NCI-H1694 (cell line): ENCODE data around the gene KIF26B.

Source experiments
- DNase-seq: peaks from one replicate; lab custom pipeline; 2025; lab: John Stamatoyannopoulos, UW

Gene KIF26B

DNA sequence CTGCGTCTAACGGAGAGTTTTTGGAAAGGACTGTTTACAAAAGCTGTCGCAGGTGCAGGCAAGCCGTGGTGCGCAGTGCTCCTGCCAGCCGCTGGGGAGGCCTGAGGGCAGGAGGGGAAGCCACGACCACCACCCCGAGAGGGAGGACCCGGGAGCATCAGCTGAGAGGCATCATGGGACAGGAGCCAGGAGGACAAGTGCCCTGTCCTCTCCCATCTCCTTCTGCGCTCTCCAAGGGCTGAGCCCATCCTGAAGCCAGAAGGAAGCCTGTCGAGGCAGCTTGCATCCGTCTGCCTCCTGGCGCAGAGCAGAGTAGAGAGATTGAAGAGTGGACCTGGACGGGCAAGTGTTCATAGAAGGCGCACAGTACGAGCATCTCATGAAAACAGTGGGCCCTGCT is 310.9 kb downstream of the KIF26B start:
- no peak for DNase-seq

DNA sequence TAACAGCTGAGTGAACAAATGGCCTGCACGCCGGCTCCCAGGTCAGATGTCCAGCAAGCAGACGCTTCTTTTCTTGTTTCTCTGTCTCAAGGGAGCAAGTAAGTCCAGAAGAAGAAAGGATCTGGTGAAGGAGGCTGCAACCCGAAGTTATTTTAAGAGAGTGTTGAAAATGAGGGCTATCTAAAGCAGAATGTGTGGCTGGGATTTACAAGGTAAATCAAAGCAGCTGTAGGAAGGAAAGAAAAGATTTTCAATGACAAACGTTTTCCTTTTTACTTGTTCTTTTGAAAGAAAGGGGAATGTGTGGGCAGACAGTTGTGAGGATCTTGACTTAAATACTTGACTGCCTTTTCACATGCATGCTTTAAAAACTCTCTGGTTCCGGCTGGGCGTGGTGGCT is 311.5 kb downstream of the KIF26B start:
- DNase-seq: no peak

DNA sequence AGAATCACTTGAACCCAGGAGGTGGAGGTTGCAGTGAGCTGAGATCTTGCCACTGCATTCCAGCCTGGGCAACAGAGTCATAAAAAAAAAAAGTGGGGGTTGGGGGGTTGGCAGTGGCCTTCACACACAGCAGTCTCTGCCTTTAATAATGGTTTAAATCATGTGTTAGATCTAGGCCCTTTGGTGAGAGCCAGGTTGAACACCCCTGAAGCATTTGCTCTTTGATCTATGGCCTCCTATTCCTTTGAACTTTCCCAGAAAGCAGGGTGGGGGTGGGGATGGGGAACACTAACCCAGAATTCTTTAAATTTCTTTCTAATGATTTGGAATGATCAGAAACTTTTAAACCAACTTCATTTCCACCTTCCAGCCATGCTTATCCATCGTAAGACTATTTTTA is 313.0 kb downstream of the KIF26B start:
- no peak for DNase-seq

DNA sequence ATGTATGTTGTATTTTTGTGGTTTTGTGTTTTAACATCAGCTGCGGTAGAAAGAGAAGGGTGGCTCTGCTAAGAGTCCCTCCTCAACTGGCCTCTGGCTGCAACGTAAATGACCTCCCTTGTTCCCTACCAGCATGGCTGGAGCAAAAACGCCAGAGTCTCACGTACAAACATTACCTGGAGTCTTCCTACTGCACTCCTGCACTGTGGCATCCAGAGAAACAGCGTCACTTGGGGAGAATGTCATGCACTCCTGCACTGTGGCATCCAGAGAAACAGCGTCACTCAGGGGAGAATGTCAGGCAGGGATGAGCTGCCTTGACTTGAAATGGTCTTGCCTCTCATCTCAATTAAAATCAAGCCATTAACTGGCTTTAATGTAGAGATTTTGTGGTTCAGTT is 314.2 kb downstream of the KIF26B start:
- no peak for DNase-seq

DNA sequence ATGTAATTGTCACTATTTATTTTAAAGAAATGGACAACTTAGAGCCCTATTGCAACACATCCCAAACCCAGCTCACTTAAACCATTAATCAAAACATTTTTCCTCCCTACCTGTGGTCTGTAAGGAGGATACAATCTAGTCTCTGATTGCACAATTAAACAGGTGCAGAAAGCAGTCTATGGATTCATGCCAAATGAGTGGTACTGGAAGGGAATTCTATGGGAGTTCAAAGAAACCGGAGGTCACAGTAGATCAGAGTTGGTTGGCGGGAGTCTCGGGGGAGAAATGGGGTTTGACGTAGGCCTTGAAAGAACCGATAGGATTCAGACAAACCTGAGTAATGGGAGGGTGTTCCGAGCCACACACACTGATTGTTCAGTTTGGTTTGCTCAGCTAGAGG is 314.9 kb downstream of the KIF26B start:
- no peak for DNase-seq

DNA sequence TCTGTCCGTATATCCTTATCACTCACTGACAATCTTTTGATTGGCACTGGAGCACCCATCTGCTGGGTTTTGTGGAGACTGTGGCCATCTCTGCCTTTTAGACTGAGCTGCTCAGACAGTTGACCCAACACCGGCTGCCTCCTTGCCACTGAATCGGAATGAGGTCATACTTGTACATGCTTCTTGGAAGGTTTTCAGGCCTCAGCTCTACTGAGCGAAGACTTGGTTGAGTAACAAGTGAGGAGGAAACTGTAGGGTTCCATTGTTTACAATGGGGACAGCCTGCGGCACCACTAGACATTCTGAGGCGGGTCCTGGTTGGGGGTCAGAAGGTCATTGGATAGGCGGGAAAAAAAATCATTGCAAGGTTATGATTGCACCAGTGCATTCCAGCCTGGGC is 320.3 kb downstream of the KIF26B start:
- DNase-seq: no peak

DNA sequence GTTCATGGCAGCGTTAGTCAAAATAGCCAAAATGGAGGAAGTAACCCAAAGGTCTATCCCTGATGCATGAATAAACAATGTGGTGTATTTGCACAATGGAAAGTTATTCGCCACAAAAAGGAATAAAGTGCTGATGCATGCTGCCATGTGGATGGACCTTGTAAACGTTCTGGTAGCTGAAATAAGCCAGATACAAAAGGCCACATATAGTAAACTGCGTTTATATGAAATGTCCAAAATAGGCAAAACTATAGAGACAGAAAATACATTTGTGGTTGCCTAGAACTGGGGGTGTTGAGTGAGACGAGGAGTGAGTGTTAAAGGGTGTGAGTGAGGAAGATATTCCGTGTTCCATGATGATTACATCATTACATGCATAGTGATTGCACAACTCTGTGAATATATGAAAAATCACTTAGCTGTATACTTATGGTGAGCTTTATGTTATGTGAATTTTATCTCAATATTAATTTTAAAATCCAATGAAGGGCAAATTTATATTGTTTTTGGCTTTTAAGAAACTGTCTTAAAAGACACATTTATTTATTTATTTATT is 321.3 kb downstream of the KIF26B start:
- no peak for DNase-seq

DNA sequence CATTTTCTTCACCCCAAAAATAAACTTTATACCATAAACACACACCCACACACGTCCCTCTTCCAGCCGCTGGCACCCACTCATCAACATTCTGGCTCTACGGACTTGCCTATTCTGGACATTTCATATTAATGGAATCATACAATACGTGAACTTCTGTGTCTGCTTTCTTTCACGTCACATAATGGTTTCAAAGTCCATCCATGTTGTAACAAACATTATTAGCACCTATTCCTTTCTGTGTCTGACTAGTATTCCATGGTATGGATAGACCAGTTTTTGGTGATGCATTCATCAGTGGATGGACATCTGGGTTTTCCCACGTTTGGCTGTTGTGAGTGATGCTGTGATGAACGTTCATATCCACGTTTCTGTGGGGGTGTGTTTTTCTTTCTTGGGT is 323.2 kb downstream of the KIF26B start:
- DNase-seq: no peak

DNA sequence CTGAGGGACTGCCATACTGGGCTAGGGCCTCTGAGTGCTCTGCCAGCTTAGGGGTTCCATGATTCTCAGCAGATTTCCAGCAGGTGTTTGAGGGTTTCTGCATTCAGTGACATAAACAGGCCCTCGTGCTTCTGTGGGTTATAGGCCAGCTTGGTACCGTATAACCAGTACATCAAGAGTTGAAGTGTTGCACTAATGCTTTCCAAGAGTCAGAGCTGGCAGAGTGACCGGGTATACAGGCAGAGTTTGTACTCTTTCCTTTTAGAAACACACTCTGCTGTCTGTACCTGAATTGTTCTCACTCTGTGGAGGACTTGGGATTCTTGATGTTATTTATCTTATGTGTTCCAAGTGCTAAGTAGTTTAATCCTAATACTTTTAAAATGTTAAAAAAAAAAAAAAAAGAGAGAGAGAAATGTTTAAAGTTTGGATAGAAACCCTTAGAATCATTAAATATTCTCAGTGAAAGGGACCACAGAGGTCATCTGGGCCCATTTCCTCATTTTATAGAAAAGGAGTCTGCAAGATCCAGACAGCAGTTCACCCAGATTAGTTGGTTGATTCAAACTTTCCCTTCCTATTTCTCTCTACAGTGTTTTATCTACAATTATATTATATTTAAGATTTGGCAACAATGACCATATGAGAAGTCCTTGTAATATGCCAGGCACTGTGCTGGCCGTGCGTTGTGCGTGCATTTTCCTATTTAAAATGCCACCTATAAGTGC is 325.8 kb downstream of the KIF26B start:
- no peak for DNase-seq

DNA sequence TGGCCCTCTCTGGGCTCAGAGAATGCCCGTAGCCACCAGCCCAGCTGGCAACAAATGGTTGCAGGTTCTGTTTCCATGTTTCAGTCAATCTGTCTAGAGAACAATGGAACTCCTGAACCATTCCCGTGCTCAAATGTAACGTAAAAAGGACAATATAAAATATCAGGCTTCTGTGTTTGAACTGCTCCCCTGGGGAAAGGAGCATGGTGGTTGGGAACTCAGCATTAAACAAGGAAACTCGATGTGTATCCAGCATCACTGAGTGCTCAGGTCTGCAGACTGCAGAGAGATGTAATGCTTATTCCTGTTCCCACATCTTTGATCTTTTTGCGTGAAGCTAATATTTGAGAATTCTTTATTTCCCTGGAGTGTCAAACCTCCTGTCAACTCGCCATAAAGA is 326.5 kb downstream of the KIF26B start:
- no peak for DNase-seq

DNA sequence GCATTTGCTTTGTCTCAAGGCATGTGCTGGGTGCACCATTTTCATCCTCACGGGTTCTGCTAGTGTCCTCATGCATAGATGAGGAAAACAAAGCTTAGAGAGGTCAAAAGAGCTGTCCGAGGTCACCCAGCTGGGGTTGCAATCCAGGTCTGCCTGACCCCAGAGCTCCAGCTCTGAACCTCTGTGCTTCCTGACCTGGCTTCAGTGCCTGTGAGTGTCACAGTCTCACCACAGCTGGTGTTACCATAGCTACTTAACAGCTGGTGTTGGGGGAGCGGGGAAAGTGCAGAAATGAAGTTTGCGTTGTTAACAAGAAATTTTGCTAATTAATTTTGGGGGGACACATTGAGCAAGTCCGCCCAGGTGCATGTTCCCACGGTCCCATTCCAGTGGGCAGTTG is 328.5 kb downstream of the KIF26B start:
- DNase-seq: no peak

DNA sequence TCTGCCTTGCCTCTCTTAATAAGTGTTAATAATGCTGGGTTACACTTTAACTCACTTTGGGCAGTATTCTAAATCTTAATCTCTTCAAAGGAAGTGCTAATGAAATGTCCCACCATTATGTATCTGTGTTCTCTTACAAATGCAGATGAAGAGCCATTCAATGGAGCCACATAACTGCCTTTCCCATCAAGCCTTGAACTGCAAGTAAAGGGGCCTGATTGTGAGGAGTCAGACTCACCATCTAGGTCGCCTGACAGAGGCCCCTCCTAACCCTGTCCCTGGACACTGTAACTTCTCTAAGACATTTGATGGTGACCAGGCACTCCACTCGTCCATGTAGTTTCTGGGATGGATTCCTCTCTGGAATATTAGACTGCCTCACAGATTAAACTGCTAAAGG is 329.4 kb downstream of the KIF26B start:
- DNase-seq: no peak

DNA sequence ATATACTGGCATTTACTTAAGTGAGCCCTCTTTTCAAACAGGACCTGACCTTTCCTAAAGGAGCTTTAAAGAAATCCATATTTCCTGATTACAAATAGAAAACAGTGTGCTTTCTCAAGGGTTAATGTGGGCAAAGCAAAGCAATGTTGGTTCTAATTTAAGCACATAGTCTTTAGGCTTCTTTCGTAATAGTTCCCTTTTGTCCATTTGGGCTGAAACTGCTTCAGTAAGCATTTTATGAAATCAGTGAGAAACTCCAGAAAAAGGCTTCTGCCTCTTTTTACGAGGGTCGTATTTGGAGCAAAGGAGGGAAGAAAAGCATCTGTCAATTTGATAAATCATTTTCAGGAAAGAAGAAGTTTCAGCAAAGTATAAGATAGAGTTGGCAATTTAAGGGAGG is 331.2 kb downstream of the KIF26B start:
- DNase-seq: no peak

DNA sequence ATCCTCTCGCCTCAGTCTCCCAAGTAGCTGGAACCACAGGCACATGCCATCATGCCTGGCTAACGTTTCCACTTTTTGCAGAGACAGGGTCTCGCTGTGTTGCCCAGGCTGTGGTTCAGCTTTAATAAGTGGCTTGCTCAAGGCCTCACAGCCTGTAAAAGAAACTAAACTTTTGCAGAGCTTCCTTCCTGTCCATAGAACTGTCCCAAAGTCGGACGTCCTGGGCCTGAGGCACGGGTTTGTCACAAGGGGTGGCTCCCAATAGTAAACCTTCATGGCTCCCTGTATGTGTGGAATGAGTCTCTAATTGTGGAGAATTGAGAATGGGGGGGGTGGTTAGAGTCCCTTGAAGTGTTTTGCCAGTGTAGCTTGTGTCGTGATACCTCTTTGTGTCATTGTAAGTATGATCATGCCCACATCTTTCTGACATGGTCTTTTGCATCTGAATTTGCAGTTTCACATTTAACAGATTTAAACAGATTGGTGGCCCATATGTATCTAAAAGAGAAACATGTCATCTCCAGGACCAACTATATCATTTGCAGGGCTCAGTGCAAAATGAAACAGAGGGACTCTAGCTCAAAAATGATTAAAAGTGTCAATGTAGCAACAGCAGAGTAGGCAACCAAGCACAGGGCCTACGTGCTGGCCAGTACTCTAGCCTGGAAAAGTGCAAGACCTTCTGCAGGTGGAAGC is 332.1 kb downstream of the KIF26B start:
- DNase-seq: no peak

DNA sequence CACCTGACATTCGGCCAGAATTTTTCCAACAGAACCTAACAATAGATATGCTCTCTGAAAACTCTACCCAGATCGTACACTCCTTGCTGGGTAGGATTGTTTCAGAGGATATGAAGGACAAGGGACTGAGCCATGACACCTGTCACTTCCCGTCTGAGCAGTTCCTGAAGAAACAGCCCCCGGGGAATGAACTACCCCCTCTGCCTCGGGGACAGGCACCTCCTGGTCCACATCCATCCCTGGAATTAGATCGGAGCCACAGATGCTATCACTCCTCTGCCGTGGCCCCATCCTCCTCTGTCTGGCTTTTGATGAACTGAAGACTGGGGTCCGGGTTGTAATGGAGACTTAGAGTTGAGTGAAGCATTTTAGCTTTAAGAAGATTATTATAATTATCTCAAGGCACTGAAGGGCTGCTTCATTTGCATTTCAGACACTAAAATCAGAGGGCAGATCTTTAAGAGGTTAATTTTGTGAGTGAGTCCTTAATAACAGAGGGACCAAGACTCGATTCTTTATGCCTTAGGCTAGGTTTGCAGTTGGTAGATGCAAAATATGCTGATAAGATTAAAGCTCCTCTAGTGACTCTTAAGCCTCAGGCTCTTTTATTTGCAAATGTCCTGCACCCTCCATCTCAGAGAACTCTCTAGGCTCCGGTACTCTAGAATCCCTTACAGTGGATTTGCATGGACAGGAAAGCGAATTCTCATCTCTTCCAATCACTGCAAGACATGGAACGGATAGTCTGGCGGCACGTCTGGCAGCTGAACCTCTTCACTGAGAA is 333.8 kb downstream of the KIF26B start:
- no peak for DNase-seq

DNA sequence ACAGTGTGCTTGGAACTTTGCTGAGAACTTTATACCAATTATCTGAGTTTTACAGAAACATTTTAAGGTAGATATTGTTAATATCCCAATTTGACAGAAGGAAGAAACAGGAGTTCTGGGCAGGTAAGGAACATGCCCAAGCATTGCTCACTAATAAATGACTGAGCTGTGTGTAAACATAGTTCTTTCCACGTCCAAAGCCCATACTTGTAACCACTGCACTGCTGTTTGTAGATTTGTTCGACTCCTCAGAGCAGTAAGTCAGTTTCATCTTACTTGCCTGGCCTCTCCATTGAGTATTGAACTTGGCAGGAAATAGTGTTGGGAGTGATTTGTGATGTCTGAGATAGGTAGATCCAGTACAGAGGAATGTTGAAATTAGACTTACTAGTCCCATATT is 335.1 kb downstream of the KIF26B start:
- no peak for DNase-seq

DNA sequence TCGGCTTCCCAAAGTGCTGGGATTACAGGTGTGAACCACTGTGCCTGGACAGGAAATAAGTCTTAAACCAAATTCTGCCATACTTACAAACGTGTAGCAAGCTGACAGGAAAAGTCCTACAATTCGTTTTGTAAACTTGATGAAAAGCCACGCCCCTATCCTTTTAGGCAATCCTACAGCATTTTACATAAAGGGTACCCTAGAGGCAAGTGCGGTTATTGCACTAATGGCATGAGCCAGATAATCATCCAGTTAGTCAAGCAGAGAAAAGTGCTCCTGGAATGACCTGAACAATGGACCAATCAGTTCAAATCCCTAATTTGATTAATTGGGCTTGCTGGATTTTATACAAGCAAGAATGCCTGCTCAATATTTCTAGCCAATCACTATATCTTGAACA is 338.2 kb downstream of the KIF26B start:
- no peak for DNase-seq

DNA sequence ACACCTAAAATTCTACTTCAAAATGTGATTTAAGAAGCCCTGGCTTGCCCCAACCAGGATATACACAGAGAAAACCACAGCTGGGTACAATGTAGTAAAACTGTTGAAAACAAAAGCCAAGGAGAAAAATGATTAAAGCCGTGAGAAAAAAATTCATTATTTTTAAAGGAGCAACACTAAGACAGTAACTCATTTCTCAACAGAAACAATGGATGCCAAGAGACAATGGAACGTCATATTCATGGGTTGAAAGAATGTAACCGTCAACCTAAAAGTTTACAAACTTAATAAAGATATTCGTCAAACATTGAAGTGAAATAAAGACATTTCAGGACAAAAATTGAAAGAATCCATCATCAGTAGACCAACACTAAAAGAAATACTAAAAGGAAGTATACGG is 340.9 kb downstream of the KIF26B start:
- DNase-seq: no peak

DNA sequence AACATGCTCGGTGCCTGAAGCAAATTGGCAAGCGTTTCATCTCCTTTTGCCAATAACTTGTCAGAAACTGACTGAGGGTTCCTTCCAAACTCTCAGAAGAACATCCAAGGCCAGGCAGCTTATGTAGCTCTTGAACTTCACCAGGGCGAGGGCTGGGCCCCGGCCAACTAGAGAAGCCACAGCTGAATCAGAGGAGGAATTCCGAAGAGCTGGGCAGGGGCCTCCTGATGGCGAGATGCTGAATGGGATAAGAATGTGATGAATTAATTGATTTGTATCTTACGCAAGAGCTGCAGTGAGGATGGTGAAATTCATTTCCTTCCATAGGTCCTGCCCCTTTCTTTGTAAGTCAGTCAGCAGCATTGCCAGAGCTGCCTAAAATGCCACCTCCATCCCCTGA is 345.8 kb downstream of the KIF26B start:
- DNase-seq: no peak

DNA sequence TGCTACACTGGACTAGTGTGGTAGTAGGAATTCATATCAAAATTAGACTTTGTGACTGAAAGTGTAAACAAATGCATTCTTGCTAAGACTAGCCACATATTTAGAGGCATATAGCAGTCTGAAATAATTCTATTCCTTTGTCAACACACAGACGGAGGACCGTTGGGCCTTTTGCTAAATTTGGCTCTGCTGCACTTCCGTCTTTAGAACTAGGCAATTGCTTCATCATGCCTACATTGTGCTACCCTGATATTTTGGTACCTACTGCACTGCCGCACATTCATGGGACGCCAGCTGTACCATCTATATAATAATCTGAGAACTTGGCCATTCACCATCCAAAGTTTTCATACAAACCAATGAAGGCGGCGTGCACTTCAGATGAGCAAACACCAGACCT is 346.8 kb downstream of the KIF26B start:
- no peak for DNase-seq

DNA sequence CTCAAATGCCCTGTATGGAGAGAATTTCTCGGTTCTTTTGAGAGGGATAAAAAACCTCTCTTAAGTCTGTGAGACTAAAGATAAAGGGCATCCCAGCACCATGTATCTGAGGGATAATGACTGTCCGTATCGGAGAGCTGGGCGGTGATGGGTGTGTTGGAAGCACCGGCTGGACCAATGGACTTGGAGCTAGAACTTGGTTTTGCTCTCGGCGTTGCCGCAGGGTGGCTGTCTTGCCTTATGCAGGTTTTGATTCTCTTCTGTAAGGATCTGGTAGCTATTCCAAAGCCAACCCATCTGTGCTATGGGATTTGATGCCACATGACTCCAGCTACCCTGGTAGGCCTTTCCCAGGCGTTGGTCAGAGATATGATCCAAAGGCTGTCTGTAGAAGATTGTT is 348.8 kb downstream of the KIF26B start:
- no peak for DNase-seq

DNA sequence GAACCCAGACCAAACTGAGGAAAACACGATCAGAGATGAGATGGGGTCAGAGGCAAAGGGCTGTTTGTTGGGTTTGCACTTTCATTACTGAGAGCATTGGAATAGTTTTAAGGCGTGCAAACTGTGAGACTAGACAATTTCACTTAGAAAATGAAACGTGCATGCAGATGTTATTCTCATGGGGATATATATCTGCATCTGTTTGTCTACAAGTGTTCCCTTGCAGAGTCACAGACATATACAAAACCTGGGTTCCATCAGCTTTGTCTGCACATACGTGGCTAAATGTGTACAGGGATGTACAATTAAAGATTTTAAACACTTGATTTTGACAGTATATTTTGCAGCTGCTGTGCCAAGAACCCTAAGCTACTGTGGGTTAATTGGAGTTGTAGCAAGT is 355.4 kb downstream of the KIF26B start:
- no peak for DNase-seq
